ENCODE measurements around the gene PTPN2.

The PTPN2 gene

GRCh38 chr18:12745095-12745795 lies 138.8 kb downstream of the PTPN2 start:
- DNase-seq (ENCODE audit: low read depth in 2 of 2) = no peak

- no peak for DNase-seq (ENCODE audit: low read depth in 2 of 2)
Measured at GRCh38 chr18:12744103-12744502, 139.9 kb downstream of the PTPN2 start.

- no peak for DNase-seq (ENCODE audit: low read depth in 2 of 2)
Measured at GRCh38 chr18:12742453-12742852, 141.6 kb downstream of the PTPN2 start.
